ENCODE data around the gene MAP2. TPM values are rescaled to one million over a fixed set of nuclear protein-coding genes. Genes with fewer than 3 reads are reported as not detected.

Gene MAP2
- total and polyA plus RNA-seq, 2 donors from 2014 or later: 3.6 to 11.4 TPM

DNA sequence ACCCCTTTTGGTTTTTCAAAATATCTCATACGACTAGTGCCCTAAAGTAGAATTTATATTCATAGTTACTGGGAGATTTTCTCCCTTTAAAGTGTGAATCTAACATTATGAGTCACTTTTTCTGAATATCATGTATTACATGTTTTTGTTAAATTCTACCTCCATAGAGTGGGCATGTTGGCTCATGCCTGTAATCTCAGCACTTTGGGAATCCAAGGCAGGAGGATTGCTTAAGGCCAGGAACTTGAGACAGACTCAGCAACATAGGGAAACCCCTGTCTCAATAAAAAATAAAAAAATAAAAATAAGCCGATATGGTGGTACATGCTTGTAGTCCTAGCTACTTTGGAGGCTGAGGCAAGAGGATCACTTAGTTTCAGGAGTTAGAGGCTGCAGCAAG lies 302.5 kb downstream of the MAP2 start:
- no peak overlapping the region for H3K27ac ChIP-seq (ENCODE audit: low read depth in 2 of 2, low read length in 2 of 2)
- no peaks in the 10 kb centered on the region for H3K4me1 ChIP-seq (ENCODE audit: control insufficient read depth in 2 of 3, insufficient read depth in 2 of 3, low read depth in 1 of 3, low read length in 3 of 3)
- no peak overlapping the region for H3K4me3 ChIP-seq (ENCODE audit: low read length in 3 of 3)
- no peak for FAIRE-seq
- H3K36me3 ChIP-seq (ENCODE audit: control insufficient read depth in 2 of 3, insufficient read depth in 3 of 3, low read length in 3 of 3): no peaks in the 10 kb centered on the region
- TF ChIP-seq, protein P1, sequence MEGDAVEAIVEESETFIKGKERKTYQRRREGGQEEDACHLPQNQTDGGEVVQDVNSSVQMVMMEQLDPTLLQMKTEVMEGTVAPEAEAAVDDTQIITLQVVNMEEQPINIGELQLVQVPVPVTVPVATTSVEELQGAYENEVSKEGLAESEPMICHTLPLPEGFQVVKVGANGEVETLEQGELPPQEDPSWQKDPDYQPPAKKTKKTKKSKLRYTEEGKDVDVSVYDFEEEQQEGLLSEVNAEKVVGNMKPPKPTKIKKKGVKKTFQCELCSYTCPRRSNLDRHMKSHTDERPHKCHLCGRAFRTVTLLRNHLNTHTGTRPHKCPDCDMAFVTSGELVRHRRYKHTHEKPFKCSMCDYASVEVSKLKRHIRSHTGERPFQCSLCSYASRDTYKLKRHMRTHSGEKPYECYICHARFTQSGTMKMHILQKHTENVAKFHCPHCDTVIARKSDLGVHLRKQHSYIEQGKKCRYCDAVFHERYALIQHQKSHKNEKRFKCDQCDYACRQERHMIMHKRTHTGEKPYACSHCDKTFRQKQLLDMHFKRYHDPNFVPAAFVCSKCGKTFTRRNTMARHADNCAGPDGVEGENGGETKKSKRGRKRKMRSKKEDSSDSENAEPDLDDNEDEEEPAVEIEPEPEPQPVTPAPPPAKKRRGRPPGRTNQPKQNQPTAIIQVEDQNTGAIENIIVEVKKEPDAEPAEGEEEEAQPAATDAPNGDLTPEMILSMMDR (IDR thresholded peaks at IDR 0.05; ENCODE audit: borderline replicate concordance, extremely low read depth, insufficient read depth): no peak
- H3K27me3 ChIP-seq (ENCODE audit: control insufficient read depth, insufficient read depth, low read length): no peaks in the 10 kb centered on the region
- no peak overlapping the region for H3K9ac ChIP-seq (ENCODE audit: low read length in 3 of 3)
- no peaks in the 10 kb centered on the region for H3K9me3 ChIP-seq (ENCODE audit: control insufficient read depth in 2 of 3, insufficient read depth in 1 of 3, low read length in 3 of 3)
- DNase-seq: no peak
- intact Hi-C loops (cut with DNase I): no loop called here

DNA sequence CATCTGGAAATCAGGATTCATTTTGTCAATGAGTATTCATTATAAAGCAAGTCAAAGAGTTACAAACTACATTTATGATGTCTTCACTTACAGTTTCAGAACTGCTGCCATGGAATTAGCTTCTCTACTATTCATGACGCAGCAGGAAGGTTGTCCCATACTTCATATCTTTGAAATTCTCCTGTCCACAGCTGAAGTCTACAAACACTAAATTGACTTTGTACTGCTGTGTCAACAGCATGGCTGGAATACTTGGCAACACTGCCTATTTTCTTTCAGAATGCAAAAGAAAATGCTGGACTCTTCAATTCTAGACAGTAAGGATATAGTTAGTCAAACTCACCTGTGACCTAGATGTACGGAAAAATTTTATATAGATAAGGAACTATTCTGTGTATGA lies 303.2 kb downstream of the MAP2 start:
- TF ChIP-seq, protein P1 (IDR thresholded peaks at IDR 0.05; ENCODE audit: borderline replicate concordance, extremely low read depth, insufficient read depth): no peak
- Histone ChIP-seq H3K9ac (ENCODE audit: low read length in 3 of 3) (no peak overlapping the region), H3K4me3 (ENCODE audit: low read length in 3 of 3) (no peak overlapping the region), H3K36me3 (ENCODE audit: control insufficient read depth in 2 of 3, insufficient read depth in 3 of 3, low read length in 3 of 3) (no peaks in the 10 kb centered on the region), H3K27me3 (ENCODE audit: control insufficient read depth, insufficient read depth, low read length) (no peaks in the 10 kb centered on the region), H3K9me3 (ENCODE audit: control insufficient read depth in 2 of 3, insufficient read depth in 1 of 3, low read length in 3 of 3) (no peaks in the 10 kb centered on the region), H3K27ac (ENCODE audit: low read depth in 2 of 2, low read length in 2 of 2) (no peak overlapping the region), H3K4me1 (ENCODE audit: control insufficient read depth in 2 of 3, insufficient read depth in 2 of 3, low read depth in 1 of 3, low read length in 3 of 3) (no peaks in the 10 kb centered on the region)
- no peak for DNase-seq
- intact Hi-C loops (cut with DNase I): no loop called here
- FAIRE-seq: no peak

GRCh38 chr2:209734805-209735204 lies 311.0 kb downstream of the MAP2 start:
- no peak for FAIRE-seq

More at GRCh38 chr2:209734805-209735204, 311.0 kb downstream of the MAP2 start:
- H3K4me1 ChIP-seq (ENCODE audit: control insufficient read depth in 2 of 3, insufficient read depth in 2 of 3, low read depth in 1 of 3, low read length in 3 of 3): no peaks in the 10 kb centered on the region
- H3K36me3 ChIP-seq (ENCODE audit: control insufficient read depth in 2 of 3, insufficient read depth in 3 of 3, low read length in 3 of 3): no peaks in the 10 kb centered on the region
- TF ChIP-seq, protein P1 (IDR thresholded peaks at IDR 0.05; ENCODE audit: borderline replicate concordance, extremely low read depth, insufficient read depth): no peak
- no peaks in the 10 kb centered on the region for H3K9me3 ChIP-seq (ENCODE audit: control insufficient read depth in 2 of 3, insufficient read depth in 1 of 3, low read length in 3 of 3)
- intact Hi-C loops (cut with DNase I): no loop called here
- no peaks in the 10 kb centered on the region for H3K27me3 ChIP-seq (ENCODE audit: control insufficient read depth, insufficient read depth, low read length)
- H3K9ac ChIP-seq (ENCODE audit: low read length in 3 of 3): no peak overlapping the region
- H3K4me3 ChIP-seq (ENCODE audit: low read length in 3 of 3): no peak overlapping the region
- H3K27ac ChIP-seq (ENCODE audit: low read depth in 2 of 2, low read length in 2 of 2): no peak overlapping the region
- DNase-seq: no peak
